Activated T-helper 17 cell treated with anti-CD3 and anti-CD28 coated beads, Interleukin-2, amount 50 U/mL, for 72 hours (primary cell): Measurements from ENCODE around the gene DYNLT4. TPM values are rescaled to one million over a fixed set of nuclear protein-coding genes. Genes with fewer than 3 reads are reported as not detected.

Experiments
- total RNA-seq, 2 donors: library from RNA; stranded (reverse); gene quantifications; one replicate each; pipeline ENCODE4 v1.2.3, GENCODE V29; 2022

DYNLT4 gene
- total RNA-seq, 2 donors from 2014 or later: 0.56 to 1.2 TPM

Other genes starting within 250 kb of the DYNLT4 start
- 1 to 10 TPM; 3.5 to 4.2 TPM for gene TMEM53, start 132.9 kb downstream of the DYNLT4 start, total RNA-seq
- 10 to 100 TPM; 10.7 to 65.8 TPM for gene ARMH1, start 132.6 kb downstream of the DYNLT4 start, total RNA-seq
- gene RNU5D-1, start 76.2 kb downstream of the DYNLT4 start, total RNA-seq: not detected
- 100 to 1,000 TPM in 1 of 2 donors, 10 to 100 TPM in 1; 93.4 to 124 TPM for gene KIF2C, start 67.5 kb downstream of the DYNLT4 start, total RNA-seq
- 1,000 to 10,000 TPM; 2,475 to 3,183 TPM for gene RPS8, start 31.8 kb downstream of the DYNLT4 start, total RNA-seq
- 1 to 10 TPM in 1 of 2 donors, under 1 TPM in 1; 0.97 to 2.0 TPM for gene BEST4, start 19.2 kb downstream of the DYNLT4 start, total RNA-seq
- gene PLK3, start 7.0 kb downstream of the DYNLT4 start, total RNA-seq: 10 to 100 TPM; 58.7 to 92.0 TPM
- 10 to 100 TPM; 15.9 to 62.7 TPM for gene BTBD19, start 1.2 kb upstream of the DYNLT4 start, total RNA-seq
- gene PTCH2, start 35.9 kb upstream of the DYNLT4 start, total RNA-seq: 1 to 10 TPM in 1 of 2 donors, under 1 TPM in 1; 0.64 to 1.1 TPM
- gene EIF2B3, start 179.2 kb upstream of the DYNLT4 start, total RNA-seq: 10 to 100 TPM; 20.1 to 44.2 TPM
- gene HECTD3, start 204.0 kb upstream of the DYNLT4 start, total RNA-seq: 10 to 100 TPM; 23.2 to 29.5 TPM
- gene UROD, start 204.9 kb upstream of the DYNLT4 start, total RNA-seq: 100 to 1,000 TPM in 1 of 2 donors, 10 to 100 TPM in 1; 81.7 to 134 TPM